Panc1 (cell line): Measurements from ENCODE around the gene CFAP20DC.

Experiments
- CTCF ChIP-seq: fragments of 450-650 bp; IDR thresholded peaks from 2 replicates; pipeline ENCODE4 v1.5.1; 2017; ENCODE audit warnings: mild to moderate bottlenecking
- POLR2AphosphoS5 ChIP-seq: IDR thresholded peaks from 2 replicates; pipeline ENCODE4 v1.6.1; 2012; ENCODE audit warnings: mild to moderate bottlenecking, low read depth, low read length, moderate library complexity
- REST ChIP-seq, 2 experiments: IDR thresholded peaks; 2 replicates each; pipeline ENCODE4 v1.6.1; 2011 to 2012; ENCODE audit warnings: low read depth in 2 of 2, control low read depth in 1 of 2, low read length in 1 of 2, mild to moderate bottlenecking in 1 of 2, moderate library complexity in 1 of 2; ENCODE audit not compliant: insufficient read depth in 1 of 2
- SIN3A ChIP-seq: IDR thresholded peaks from 2 replicates; pipeline ENCODE4 v1.6.1; 2012; ENCODE audit warnings: low read depth, mild to moderate bottlenecking, low read length, moderate library complexity, borderline replicate concordance; ENCODE audit not compliant: insufficient read depth
- TCF7L2 ChIP-seq: IDR thresholded peaks from 2 replicates; pipeline ENCODE4 v1.6.1; 2011; ENCODE audit warnings: mild to moderate bottlenecking, low read depth, low read length, inconsistent platforms

- TF ChIP-seq POLR2AphosphoS5 = no peak
- TF ChIP-seq CTCF = no peak
- no peak for TF ChIP-seq SIN3A
- no peak for TF ChIP-seq REST (IDR thresholded peaks at IDR 0.05; ENCODE audit: insufficient read depth in 1 of 2, low read depth in 2 of 2, low read length in 1 of 2)
- TF ChIP-seq TCF7L2 = no peak
Measured at GRCh38 chr3:59027607-59028006, 22.2 kb downstream of the CFAP20DC start.
